C4-2B (cell line): ENCODE data around the gene FAM117A.

ENCODE experiments used
- H3K27ac ChIP-seq: fragments of 450-650 bp; 2 replicates; pipeline ENCODE4 v1.5.1; 2017
- ZFX ChIP-seq: fragments of 450-650 bp; IDR thresholded peaks from 2 replicates; pipeline ENCODE4 v1.6.1; 2017
- TF ChIP-seq, protein P1 (sequence below): fragments of 450-650 bp; conservative IDR thresholded peaks from 2 replicates; pipeline ENCODE4 v1.5.1; 2017; ENCODE audit warnings: mild to moderate bottlenecking

Gene FAM117A

DNA sequence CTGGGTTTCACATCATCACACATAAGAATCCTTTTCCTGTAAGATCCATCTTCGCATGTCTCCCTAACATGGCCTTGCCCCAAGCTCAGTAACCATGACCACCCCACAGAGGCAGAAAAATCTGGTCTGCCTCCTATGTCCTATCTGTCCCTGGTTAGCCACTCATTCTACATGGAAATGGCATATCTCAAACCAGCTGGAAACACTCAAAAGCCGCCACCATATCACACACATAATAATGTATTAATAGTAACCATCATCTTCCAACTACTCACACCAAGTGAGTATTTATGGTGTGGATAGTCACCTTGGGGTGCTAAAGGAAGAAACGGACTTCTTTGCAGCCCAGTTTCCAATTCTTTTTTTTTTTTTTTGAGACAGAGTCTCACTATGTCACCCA is 11.4 kb downstream of the FAM117A start:
- H3K27ac ChIP-seq: no peak overlapping the region
- TF ChIP-seq ZFX: no peak
- TF ChIP-seq, protein P1, sequence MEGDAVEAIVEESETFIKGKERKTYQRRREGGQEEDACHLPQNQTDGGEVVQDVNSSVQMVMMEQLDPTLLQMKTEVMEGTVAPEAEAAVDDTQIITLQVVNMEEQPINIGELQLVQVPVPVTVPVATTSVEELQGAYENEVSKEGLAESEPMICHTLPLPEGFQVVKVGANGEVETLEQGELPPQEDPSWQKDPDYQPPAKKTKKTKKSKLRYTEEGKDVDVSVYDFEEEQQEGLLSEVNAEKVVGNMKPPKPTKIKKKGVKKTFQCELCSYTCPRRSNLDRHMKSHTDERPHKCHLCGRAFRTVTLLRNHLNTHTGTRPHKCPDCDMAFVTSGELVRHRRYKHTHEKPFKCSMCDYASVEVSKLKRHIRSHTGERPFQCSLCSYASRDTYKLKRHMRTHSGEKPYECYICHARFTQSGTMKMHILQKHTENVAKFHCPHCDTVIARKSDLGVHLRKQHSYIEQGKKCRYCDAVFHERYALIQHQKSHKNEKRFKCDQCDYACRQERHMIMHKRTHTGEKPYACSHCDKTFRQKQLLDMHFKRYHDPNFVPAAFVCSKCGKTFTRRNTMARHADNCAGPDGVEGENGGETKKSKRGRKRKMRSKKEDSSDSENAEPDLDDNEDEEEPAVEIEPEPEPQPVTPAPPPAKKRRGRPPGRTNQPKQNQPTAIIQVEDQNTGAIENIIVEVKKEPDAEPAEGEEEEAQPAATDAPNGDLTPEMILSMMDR: no peak

- no peak overlapping the region for H3K27ac ChIP-seq
- TF ChIP-seq, protein P1: no peak
- TF ChIP-seq ZFX: no peak
Observed at GRCh38 chr17:49749730-49750129, 14.2 kb downstream of the FAM117A start.

DNA sequence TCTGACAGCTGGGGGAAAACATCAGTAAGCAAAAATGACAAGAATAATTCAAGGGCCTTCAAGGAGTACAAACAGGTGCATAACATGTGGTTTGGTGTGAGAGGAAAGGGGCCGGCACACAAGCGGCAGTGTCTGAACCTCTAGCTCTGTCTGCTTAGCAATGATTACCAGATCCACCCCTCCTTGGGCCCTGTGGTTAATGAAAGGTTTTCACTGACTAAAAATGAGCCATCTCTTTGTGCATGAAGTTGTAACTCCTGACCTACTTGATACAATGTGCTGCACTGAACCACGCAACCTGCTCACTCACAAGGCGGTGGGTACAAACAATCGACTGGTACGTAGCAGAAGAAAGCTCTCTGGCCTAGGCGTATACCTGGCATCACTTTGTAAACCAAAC is 15.1 kb downstream of the FAM117A start:
- no peak overlapping the region for H3K27ac ChIP-seq
- TF ChIP-seq, protein P1: no peak
- TF ChIP-seq ZFX: no peak

- H3K27ac ChIP-seq: no peak overlapping the region
Observed at GRCh38 chr17:49748223-49748622, 15.7 kb downstream of the FAM117A start.

GRCh38 chr17:49747632-49748031 is 16.3 kb downstream of the FAM117A start:
- no peak overlapping the region for H3K27ac ChIP-seq
- TF ChIP-seq, protein P1: no peak
- no peak for TF ChIP-seq ZFX

More at GRCh38 chr17:49748223-49748622, 15.7 kb downstream of the FAM117A start:
- TF ChIP-seq ZFX: no peak
- TF ChIP-seq, protein P1: no peak

- TF ChIP-seq, protein P1: no peak
- no peak for TF ChIP-seq ZFX
- H3K27ac ChIP-seq: no peak overlapping the region
Observed at GRCh38 chr17:49746791-49747490, 17.0 kb downstream of the FAM117A start.

DNA sequence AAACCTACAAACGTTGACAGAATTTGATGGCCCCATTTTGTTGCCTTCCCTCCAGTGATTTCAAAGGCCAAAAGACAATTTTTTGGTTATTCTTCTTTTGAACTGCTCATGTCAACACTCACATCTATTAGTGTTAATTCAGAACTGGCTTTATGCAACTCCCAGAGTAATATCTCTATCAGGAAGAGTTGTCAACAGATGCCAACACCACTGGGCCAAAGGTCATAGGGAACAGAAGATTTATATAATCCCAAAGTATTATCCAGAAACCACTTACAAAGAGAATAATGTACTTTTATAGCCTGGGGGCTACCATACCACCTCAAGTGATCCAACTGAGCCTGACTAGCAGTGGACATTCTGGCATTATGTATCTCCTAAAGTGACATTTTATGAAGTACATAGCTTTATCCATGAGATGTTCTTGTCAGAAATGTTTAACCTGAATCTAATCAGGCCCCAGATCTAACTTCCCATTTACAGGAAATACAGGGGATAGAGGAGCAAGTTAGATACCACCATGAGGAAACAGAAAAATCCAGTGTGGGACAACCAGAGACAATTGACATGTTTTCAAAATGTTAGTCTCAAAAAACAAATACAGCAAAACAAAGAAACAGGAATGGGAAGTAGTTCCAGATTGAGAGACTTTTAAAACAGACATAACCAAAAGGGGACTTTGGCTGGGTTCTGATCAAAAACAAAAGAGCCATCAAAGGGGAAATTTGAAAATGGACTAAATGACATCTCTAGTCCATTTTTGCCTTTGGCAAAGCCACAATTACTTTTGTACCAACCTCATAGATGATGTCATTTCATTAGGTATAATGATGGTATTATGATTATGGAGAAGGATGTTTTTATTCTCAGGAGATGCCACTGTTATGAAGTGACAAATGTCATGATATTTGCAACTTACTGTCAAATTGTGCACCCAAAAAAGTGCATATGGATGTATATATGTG is 18.5 kb downstream of the FAM117A start:
- no peak for TF ChIP-seq ZFX
- TF ChIP-seq, protein P1: no peak
- H3K27ac ChIP-seq: no peak overlapping the region
